ENCODE measurements around the gene SCGB3A1. TPM values are rescaled to one million over a fixed set of nuclear protein-coding genes. Genes with fewer than 3 reads are reported as not detected.
A peak's percentile ranks its signal among the peaks of the same experiment; 100 is the strongest.

SCGB3A1 gene
- total and polyA plus RNA-seq, 9 of the 15 experiments (the other 6 are each of a cell fraction or from before 2014, with no cell fraction given), result 0.33 TPM; not detected in 8

GRCh38 chr5:180555168-180555921 lies 36.0 kb downstream of the SCGB3A1 start (continued):
- TF ChIP-seq TAF9B (IDR thresholded peaks at IDR 0.05; ENCODE audit: partially characterized antibody), result peak; percentile 50
- peak; percentile 96 for TF ChIP-seq HDAC3 (IDR thresholded peaks at IDR 0.05; ENCODE audit: borderline replicate concordance, partially characterized antibody)
- no peak for TF ChIP-seq NR2C2 (CRISPR knock-in tag; IDR thresholded peaks at IDR 0.05)
- TF ChIP-seq NR2C2 (tag; IDR thresholded peaks at IDR 0.05), result no peak; the same call in 1 of the 2 replicates
- TF ChIP-seq SMAD2 (IDR thresholded peaks at IDR 0.05; ENCODE audit: low read depth, low read length), result no peak
- TF ChIP-seq PKNOX1 (IDR thresholded peaks at IDR 0.05), result peak; percentile 77
- no peak for TF ChIP-seq U2AF1 (optimal IDR thresholded peaks at IDR 0.05; ENCODE audit: low read depth, low read length)
- TF ChIP-seq MTA3 (IDR thresholded peaks at IDR 0.05; ENCODE audit: borderline replicate concordance), result peak; percentile 80
- TF ChIP-seq ELF4 (CRISPR knock-in tag; IDR thresholded peaks at IDR 0.05), result peak; percentile 74; the same call in 1 of the 2 replicates
- TF ChIP-seq TRIM28 (IDR thresholded peaks at IDR 0.05), result 0 out of 2 replicates have a peak, but pooled peaks have one; percentile 25
- TF ChIP-seq SRSF1 (IDR thresholded peaks at IDR 0.05; ENCODE audit: low read depth, low read length), result no peak
- TF ChIP-seq ZNF146 (CRISPR knock-in tag; IDR thresholded peaks at IDR 0.05; ENCODE audit: unreplicated experiment), result no peak
- no peak for TF ChIP-seq HNRNPL (IDR thresholded peaks at IDR 0.05; ENCODE audit: low read depth, low read length)
- TF ChIP-seq TOE1 (IDR thresholded peaks at IDR 0.05; ENCODE audit: borderline replicate concordance), result peak; percentile 59; the same call in 1 of the 2 replicates
- TF ChIP-seq TOE1 (CRISPR knock-in tag; IDR thresholded peaks at IDR 0.05; ENCODE audit: borderline replicate concordance, low read depth), result no peak
- peak; percentile 81 to 98; a peak in 3 of 4 replicates for TF ChIP-seq TBL1XR1 (IDR thresholded peaks at IDR 0.05; ENCODE audit: low read length in 2 of 2)
- TF ChIP-seq EP300 (IDR thresholded peaks at IDR 0.05; ENCODE audit: low read length), result peak; percentile 99
- no peak for TF ChIP-seq XRCC4 (IDR thresholded peaks at IDR 0.05; ENCODE audit: extremely low read depth, insufficient read depth, insufficient read length)
- no peak for TF ChIP-seq CREB5 (CRISPR knock-in tag; IDR thresholded peaks at IDR 0.05)
- TF ChIP-seq ZFX (CRISPR knock-in tag; IDR thresholded peaks at IDR 0.05), result peak; percentile 56
- 0 out of 2 replicates have a peak, but pooled peaks have one; percentile 49 for TF ChIP-seq ZNF384 (IDR thresholded peaks at IDR 0.05; ENCODE audit: low read depth, low read length)
- TF ChIP-seq GABPA (tag; conservative IDR thresholded peaks at IDR 0.05; ENCODE audit: low read depth), result no peak
- peak; percentile 68; the same call in 1 of the 2 replicates for TF ChIP-seq ZNF311 (CRISPR knock-in tag; IDR thresholded peaks at IDR 0.05)
- peak; percentile 91 for TF ChIP-seq GATA2 (CRISPR knock-in tag; IDR thresholded peaks at IDR 0.05)
- TF ChIP-seq ZNF316 (IDR thresholded peaks at IDR 0.05), result peak; percentile 86
- peak; percentile 10; the same call in 1 of the 2 replicates for TF ChIP-seq MYBL2 (IDR thresholded peaks at IDR 0.05; ENCODE audit: low read depth)
- TF ChIP-seq MYBL2 (CRISPR knock-in tag; IDR thresholded peaks at IDR 0.05; ENCODE audit: borderline replicate concordance), result no peak
- TF ChIP-seq HDAC2 (IDR thresholded peaks at IDR 0.05), result peak; percentile 96
- peak; percentile 81 for TF ChIP-seq PYGO2 (tag; IDR thresholded peaks at IDR 0.05)
- peak; percentile 95 for TF ChIP-seq KLF16 (IDR thresholded peaks at IDR 0.05)
